Endothelial cell of umbilical vein (primary cell): ENCODE measurements around the gene OR8A1. TPM values are rescaled to one million over a fixed set of nuclear protein-coding genes. Genes with fewer than 3 reads are reported as not detected.

Source experiments
- BruUV-seq: library from RNA; stranded (reverse); fragments of 400-500 nt; replicated peaks from 2 replicates; lab custom pipeline; 2021; lab: Mats Ljungman, UMichigan
- CTCF ChIA-PET: fragments of 300-600, 350-600 bp; sonication (Branson Sonifier 250); formaldehyde crosslinking; loops from one replicate; lab custom pipeline; 2021; ENCODE audit warnings: antibody characterized with exemption, inconsistent platforms; lab: Charles Lee
- POLR2A ChIA-PET: fragments of 300-600, 350-600 bp; sonication (Branson Sonifier 250); formaldehyde crosslinking; loops from one replicate; lab custom pipeline; 2021; ENCODE audit warnings: antibody characterized with exemption, inconsistent platforms; lab: Charles Lee
- DNase-seq: peaks from one replicate; pipeline ENCODE4 v3.0.0-alpha.2; 2011; ENCODE audit warnings: low read depth, low spot score
- FAIRE-seq: peaks from 2 replicates; lab custom pipeline; 2011; peaks lifted over from hg19 to GRCh38; lab: Jason Lieb, UNC
- H2AFZ ChIP-seq: 2 replicates; pipeline ENCODE4 v1.6.0; 2012; ENCODE audit warnings: low read depth, low read length, control low read depth, inconsistent platforms
- H3K27ac ChIP-seq: 2 replicates; pipeline ENCODE4 v1.5.1; 2011; ENCODE audit warnings: low read depth, mild to moderate bottlenecking, control low read depth, low read length, moderate library complexity; ENCODE audit not compliant: insufficient read depth
- H3K27me3 ChIP-seq, 2 experiments: 2 replicates each; pipeline versions ENCODE4 v1.6.0 to v1.6.1; 2011; ENCODE audit warnings: low read length in 2 of 2, mixed read lengths in 1 of 2; ENCODE audit not compliant: control insufficient read depth in 2 of 2, insufficient read depth in 2 of 2
- H3K36me3 ChIP-seq, 2 experiments: 2 replicates in 1 of 2; 3 replicates in 1 of 2; pipeline ENCODE4 v1.5.1; 2011; ENCODE audit warnings: low read length in 2 of 2, mild to moderate bottlenecking in 1 of 2, moderate library complexity in 1 of 2; ENCODE audit not compliant: control insufficient read depth in 2 of 2, insufficient read depth in 2 of 2; ENCODE audit errors: extremely low read depth in 1 of 2
- H3K4me1 ChIP-seq: 3 replicates; pipeline ENCODE4 v1.5.1; 2011; ENCODE audit warnings: mild to moderate bottlenecking, low read length; ENCODE audit not compliant: control insufficient read depth, insufficient read depth; ENCODE audit errors: extremely low read depth
- H3K4me2 ChIP-seq: 2 replicates; pipeline ENCODE4 v1.6.1; 2011; ENCODE audit warnings: low read length, control low read depth, mixed read lengths; ENCODE audit not compliant: insufficient read depth
- H3K4me3 ChIP-seq, 3 experiments: fragments of 200-600 bp in 1 of 3; sonication (generic), shearing (Covaris generic) in 1 of 3; replicated peaks in 1 of 3; 2 replicates each; pipeline ENCODE4 v1.5.1; 2011 to 2016; ENCODE audit warnings: control low read depth in 3 of 3, low read length in 3 of 3, mild to moderate bottlenecking in 2 of 3, inconsistent platforms in 1 of 3, low read depth in 1 of 3, moderate library complexity in 1 of 3; ENCODE audit not compliant: insufficient read depth in 1 of 3
- H3K79me2 ChIP-seq: 2 replicates; pipeline ENCODE4 v1.6.0; 2012; ENCODE audit warnings: low read length, inconsistent platforms; ENCODE audit not compliant: control insufficient read depth, insufficient read depth
- H3K9ac ChIP-seq: replicated peaks from 2 replicates; pipeline ENCODE3; 2011; ENCODE audit warnings: low read length, control low read depth; ENCODE audit not compliant: insufficient read depth; ENCODE audit errors: extremely low read depth
- H3K9me1 ChIP-seq: replicated peaks from 3 replicates; pipeline ENCODE4 v1.6.0; 2011; ENCODE audit warnings: mild to moderate bottlenecking, low read length; ENCODE audit not compliant: control insufficient read depth, insufficient read depth; ENCODE audit errors: extremely low read depth
- H3K9me3 ChIP-seq: replicated peaks from 2 replicates; pipeline ENCODE4 v1.5.1; 2012; ENCODE audit warnings: low read length, inconsistent platforms; ENCODE audit not compliant: control insufficient read depth, insufficient read depth
- H4K20me1 ChIP-seq: replicated peaks from 2 replicates; pipeline ENCODE3; 2011; ENCODE audit warnings: mild to moderate bottlenecking, low read length; ENCODE audit not compliant: control insufficient read depth, insufficient read depth; ENCODE audit errors: extremely low read depth
- FOS ChIP-seq: IDR thresholded peaks from 2 replicates; pipeline ENCODE4 v1.6.1; 2011; ENCODE audit warnings: mild to moderate bottlenecking, low read length, moderate library complexity, borderline replicate concordance; ENCODE audit not compliant: insufficient read depth
- JUN ChIP-seq: IDR thresholded peaks from 2 replicates; pipeline ENCODE4 v1.6.1; 2011; ENCODE audit warnings: borderline replicate concordance, low read depth; ENCODE audit not compliant: insufficient read length, insufficient read depth
- POLR2AphosphoS5 ChIP-seq: IDR thresholded peaks from 2 replicates; pipeline ENCODE4 v1.6.1; 2012; ENCODE audit warnings: low read depth, mild to moderate bottlenecking, control low read depth, low read length, moderate library complexity; ENCODE audit not compliant: insufficient read depth
- dilution Hi-C: fragments of 300-500 bp; cut with MboI; formaldehyde crosslinking; loops from one replicate; pipeline ENCODE4 v1.15.0; 2019; ENCODE audit warnings: low sequenced_read_pairs; ENCODE audit not compliant: extremely low pct_ligation_motif_present
- intact Hi-C: fragments of 100-400 bp; cut with micrococcal nuclease; formaldehyde crosslinking; loops from one replicate; pipeline ENCODE4 v1.10.0; 2022
- polyA plus RNA-seq, 4 experiments: library from polyadenylated mRNA; depleted of rRNA in 3 of 4; stranded (reverse) in 3 of 4; unstranded in 1 of 4; fragments of >200 nt; gene quantifications; 2 replicates each; pipeline versions ENCODE4 v1.2.1 to v1.2.3, GENCODE V29; 2011 to 2012; ENCODE audit warnings: missing spikeins in 1 of 4
- total RNA-seq: library from RNA; stranded (reverse); gene quantifications from 2 replicates; pipeline ENCODE4 v1.2.3, GENCODE V29; 2021
- TF ChIP-seq, protein P1 (sequence below): IDR thresholded peaks from 2 replicates; pipeline ENCODE4 v1.6.1; 2011; ENCODE audit not compliant: insufficient read depth, insufficient read length
- TF ChIP-seq, protein P2 (sequence below), 2 donors: IDR thresholded peaks; 1 replicate in 1 of 2; 2 replicates in 1 of 2; pipeline ENCODE4 v1.5.1; 2011; ENCODE audit warnings: low read length in 2 of 2, mild to moderate bottlenecking in 2 of 2, moderate library complexity in 2 of 2, control low read depth in 1 of 2, inconsistent platforms in 1 of 2, low read depth in 1 of 2; ENCODE audit not compliant: insufficient read depth in 1 of 2; ENCODE audit errors: extremely low read depth in 1 of 2

The OR8A1 gene
- total and polyA plus RNA-seq, 2 donors (not counting 3 experiments of a cell fraction or from before 2014, with no cell fraction given): not detected

DNA sequence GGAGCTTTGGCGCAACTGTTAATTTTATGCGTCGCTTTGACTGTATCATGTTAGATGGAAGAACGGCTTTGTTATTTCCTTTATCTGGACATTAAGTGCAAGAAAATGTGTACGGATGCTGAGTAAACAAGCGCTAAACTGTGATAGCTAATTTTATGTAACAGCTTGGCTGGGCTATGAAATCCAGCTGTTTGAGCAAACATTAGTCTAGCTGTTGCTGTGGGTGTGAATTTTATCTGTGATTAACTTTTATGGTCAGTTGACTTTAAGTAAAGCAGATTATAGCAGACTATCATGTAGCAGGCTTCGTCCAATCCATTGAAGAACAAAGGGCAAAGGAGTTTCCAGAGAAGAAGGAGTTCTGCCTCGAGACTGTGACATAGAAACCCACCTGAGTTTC, 14.0 kb downstream of the OR8A1 start:
- no peak for DNase-seq
- H4K20me1 ChIP-seq: no peaks in the 10 kb centered on the region
- POLR2A ChIA-PET: no interaction called here
- TF ChIP-seq FOS: no peak
- TF ChIP-seq, protein P1, sequence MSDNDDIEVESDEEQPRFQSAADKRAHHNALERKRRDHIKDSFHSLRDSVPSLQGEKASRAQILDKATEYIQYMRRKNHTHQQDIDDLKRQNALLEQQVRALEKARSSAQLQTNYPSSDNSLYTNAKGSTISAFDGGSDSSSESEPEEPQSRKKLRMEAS: no peak
- no peak for TF ChIP-seq JUN
- TF ChIP-seq POLR2AphosphoS5: no peak
- TF ChIP-seq, protein P2, sequence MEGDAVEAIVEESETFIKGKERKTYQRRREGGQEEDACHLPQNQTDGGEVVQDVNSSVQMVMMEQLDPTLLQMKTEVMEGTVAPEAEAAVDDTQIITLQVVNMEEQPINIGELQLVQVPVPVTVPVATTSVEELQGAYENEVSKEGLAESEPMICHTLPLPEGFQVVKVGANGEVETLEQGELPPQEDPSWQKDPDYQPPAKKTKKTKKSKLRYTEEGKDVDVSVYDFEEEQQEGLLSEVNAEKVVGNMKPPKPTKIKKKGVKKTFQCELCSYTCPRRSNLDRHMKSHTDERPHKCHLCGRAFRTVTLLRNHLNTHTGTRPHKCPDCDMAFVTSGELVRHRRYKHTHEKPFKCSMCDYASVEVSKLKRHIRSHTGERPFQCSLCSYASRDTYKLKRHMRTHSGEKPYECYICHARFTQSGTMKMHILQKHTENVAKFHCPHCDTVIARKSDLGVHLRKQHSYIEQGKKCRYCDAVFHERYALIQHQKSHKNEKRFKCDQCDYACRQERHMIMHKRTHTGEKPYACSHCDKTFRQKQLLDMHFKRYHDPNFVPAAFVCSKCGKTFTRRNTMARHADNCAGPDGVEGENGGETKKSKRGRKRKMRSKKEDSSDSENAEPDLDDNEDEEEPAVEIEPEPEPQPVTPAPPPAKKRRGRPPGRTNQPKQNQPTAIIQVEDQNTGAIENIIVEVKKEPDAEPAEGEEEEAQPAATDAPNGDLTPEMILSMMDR (IDR thresholded peaks at IDR 0.05; ENCODE audit: extremely low read depth in 1 of 2, insufficient read depth in 1 of 2, low read depth in 1 of 2, low read length in 2 of 2): no peak
- FAIRE-seq: no peak
- BruUV-seq: no TSS peak
- H3K9ac ChIP-seq: no peak overlapping the region
- no peaks in the 10 kb centered on the region for H3K9me3 ChIP-seq
- H3K27me3 ChIP-seq: peaks cover 8 to 14% of the 10 kb centered on the region in 2 experiments
- no peaks in the 10 kb centered on the region for H3K4me1 ChIP-seq
- no peak overlapping the region for H3K4me3 ChIP-seq
- H3K27ac ChIP-seq: no peak overlapping the region
- dilution Hi-C loops: no loop called here
- H3K4me2 ChIP-seq: no peak overlapping the region
- intact Hi-C loops: no loop called here
- H3K36me3 ChIP-seq: no peaks in the 10 kb centered on the region
- H2AFZ ChIP-seq: no peak overlapping the region
- H3K9me1 ChIP-seq: no peaks in the 10 kb centered on the region
- CTCF ChIA-PET: interaction anchor here (1.1 to 3.9 kb wide), 4 partner anchors 15 to 182 kb away, joined by 3 to 52 read pairs (median 4); no protein-coding TSS in a partner anchor
- no peaks in the 10 kb centered on the region for H3K79me2 ChIP-seq
